ENCODE results near the gene SBNO2. TPM values are rescaled to one million over a fixed set of nuclear protein-coding genes. Genes with fewer than 3 reads are reported as not detected.

Gene SBNO2
- total RNA-seq, 1 experiment from 2014 or later: 123 TPM

DNA sequence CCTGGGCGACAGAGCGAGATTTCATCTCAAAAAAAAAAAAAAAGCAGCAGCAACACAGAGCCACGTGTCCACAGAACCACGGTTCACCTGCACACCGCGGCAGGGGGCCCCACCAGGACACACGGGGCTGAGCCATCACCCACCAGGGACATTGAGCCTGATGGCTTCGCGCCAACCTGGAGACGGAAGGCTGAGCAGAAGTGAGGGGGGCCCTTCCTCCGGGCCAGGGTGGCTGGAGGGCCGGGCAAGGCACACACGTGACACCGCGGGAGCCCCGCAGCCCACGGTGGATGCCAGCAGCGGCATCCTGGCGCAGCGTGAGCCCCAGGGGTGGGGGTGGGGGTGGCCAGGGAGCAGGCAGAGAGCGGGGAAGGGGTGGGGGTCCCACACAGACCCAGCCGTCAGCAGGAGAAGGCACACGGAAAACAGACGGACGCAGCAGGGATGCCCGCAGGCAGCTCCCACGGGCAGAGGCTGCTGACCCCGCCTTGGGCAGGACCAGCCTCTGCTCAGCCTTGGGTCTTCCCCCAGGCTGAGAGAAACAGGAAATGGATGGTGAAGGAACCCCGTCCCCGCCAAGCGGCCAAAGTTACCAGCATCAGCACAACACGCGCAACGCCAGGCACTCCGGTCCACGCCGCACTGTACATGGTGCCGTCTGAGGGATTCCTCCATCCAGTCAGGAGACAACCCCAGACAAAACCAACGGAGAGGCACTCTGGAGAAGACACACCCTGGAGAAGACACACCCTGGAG lies 33.6 kb downstream of the SBNO2 start:
- peaks cover 14% of the 10 kb centered on the region for H3K9me3 Mint-ChIP-seq (ENCODE audit: unreplicated experiment)
- peaks cover 14% of the 10 kb centered on the region for H3K4me1 Mint-ChIP-seq (ENCODE audit: insufficient read depth, unreplicated experiment)
- no peaks in the 10 kb centered on the region for H3K27me3 Mint-ChIP-seq (ENCODE audit: insufficient read depth, unreplicated experiment)
- ChIA-PET POLR2A (no interaction called here), CTCF (interaction anchor here (0.7 kb wide), 1 partner anchor 429 kb away, joined by 3 read pairs; no protein-coding TSS in a partner anchor)
- BruUV-seq (replicated peaks): no TSS peak
- H3K27ac Mint-ChIP-seq (ENCODE audit: low read depth, unreplicated experiment): no peak overlapping the region
- H3K36me3 Mint-ChIP-seq (ENCODE audit: insufficient read depth, unreplicated experiment): peaks cover 80% of the 10 kb centered on the region
- DNase-seq (ENCODE audit: unreplicated experiment): no peak
- TF ChIP-seq CTCF (IDR thresholded peaks at IDR 0.05; ENCODE audit: unreplicated experiment): no peak
- no peak overlapping the region for H3K4me3 Mint-ChIP-seq (ENCODE audit: unreplicated experiment)
- intact Hi-C loops (cut with micrococcal nuclease): no loop called here

DNA sequence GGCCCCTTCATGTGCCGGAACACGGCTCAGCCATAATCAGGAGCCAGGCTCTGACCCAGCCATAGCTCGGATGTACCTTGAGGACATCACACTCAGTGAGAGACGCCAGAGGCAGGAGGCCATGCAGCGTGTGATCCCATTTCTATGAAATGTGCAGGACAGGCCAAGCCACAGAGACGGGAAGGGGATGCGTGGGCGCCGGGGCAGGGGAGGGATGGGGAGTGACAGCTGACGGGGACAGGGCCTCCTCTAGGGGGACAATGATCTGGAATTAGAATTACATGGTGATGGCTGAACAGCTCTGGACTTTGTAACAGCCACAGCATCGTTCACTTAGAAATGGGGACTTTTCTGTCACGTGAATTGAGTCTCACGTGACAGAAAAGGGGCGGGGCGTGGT lies 34.9 kb downstream of the SBNO2 start:
- Mint-ChIP-seq H3K27ac (ENCODE audit: low read depth, unreplicated experiment) (no peak overlapping the region), H3K4me3 (ENCODE audit: unreplicated experiment) (no peak overlapping the region), H3K27me3 (ENCODE audit: insufficient read depth, unreplicated experiment) (no peaks in the 10 kb centered on the region), H3K36me3 (ENCODE audit: insufficient read depth, unreplicated experiment) (peaks cover 80% of the 10 kb centered on the region), H3K4me1 (ENCODE audit: insufficient read depth, unreplicated experiment) (peaks cover 6% of the 10 kb centered on the region), H3K9me3 (ENCODE audit: unreplicated experiment) (peaks cover 5% of the 10 kb centered on the region)
- CTCF ChIA-PET: no interaction called here
- no TSS peak for BruUV-seq (replicated peaks)
- POLR2A ChIA-PET: interaction anchor here (0.7 kb wide), 2 partner anchors 99 to 139 kb away, joined by 3 read pairs; partner anchors contain the start of gene ABCA7
- intact Hi-C loops (cut with micrococcal nuclease): no loop called here
- no peak for TF ChIP-seq CTCF (IDR thresholded peaks at IDR 0.05; ENCODE audit: unreplicated experiment)
- no peak for DNase-seq (ENCODE audit: unreplicated experiment)

GRCh38 chr19:1138121-1138520 lies 35.9 kb downstream of the SBNO2 start:
- TF ChIP-seq CTCF (IDR thresholded peaks at IDR 0.05; ENCODE audit: unreplicated experiment): no peak
- no TSS peak for BruUV-seq (replicated peaks)
- H3K27me3 Mint-ChIP-seq (ENCODE audit: insufficient read depth, unreplicated experiment): no peaks in the 10 kb centered on the region
- H3K27ac Mint-ChIP-seq (ENCODE audit: low read depth, unreplicated experiment): no peak overlapping the region
- peaks cover 6% of the 10 kb centered on the region for H3K4me1 Mint-ChIP-seq (ENCODE audit: insufficient read depth, unreplicated experiment)
- CTCF ChIA-PET: no interaction called here
- POLR2A ChIA-PET: no interaction called here
- no peak overlapping the region for H3K4me3 Mint-ChIP-seq (ENCODE audit: unreplicated experiment)
- intact Hi-C loops (cut with micrococcal nuclease): no loop called here
- H3K9me3 Mint-ChIP-seq (ENCODE audit: unreplicated experiment): peaks cover 4% of the 10 kb centered on the region
- H3K36me3 Mint-ChIP-seq (ENCODE audit: insufficient read depth, unreplicated experiment): peaks cover 72% of the 10 kb centered on the region
- no peak for DNase-seq (ENCODE audit: unreplicated experiment)

DNA sequence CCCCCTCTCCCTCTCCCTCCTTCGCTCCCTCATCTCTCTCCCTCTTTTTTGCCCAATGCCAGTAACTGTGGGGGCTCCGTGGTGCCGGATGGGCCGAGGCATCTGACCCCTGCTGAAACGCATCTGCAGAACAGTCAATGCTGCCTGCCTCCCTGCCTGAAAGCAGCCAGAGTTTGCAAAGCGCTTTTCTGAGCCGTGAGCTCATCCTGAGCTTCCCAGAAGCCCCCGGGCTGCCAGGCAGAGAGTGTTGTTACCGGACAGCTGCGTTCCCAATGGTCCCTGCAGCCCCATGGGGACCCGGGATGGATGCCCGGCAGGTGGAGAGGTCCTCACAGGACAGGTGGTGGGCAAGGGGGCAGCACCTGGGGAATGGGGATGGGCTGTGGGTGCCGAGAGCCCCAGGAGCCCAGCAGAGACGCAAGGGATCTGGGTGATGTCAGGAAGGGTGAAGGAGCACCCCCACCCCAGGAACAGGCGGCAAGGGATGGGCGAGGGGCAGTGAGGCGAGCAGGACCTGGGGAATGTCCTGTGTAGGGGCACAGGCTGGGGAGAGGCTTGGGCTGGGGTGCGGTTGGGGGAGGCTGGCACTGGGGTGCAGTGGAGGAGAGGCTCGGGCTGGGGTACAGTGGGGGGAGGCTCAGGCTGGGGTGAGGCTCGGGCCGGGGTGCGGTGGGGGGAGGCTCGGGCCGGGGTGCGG lies 37.3 kb downstream of the SBNO2 start:
- no TSS peak for BruUV-seq (replicated peaks)
- no peak overlapping the region for H3K4me3 Mint-ChIP-seq (ENCODE audit: unreplicated experiment)

More for the DNA sequence above, 37.3 kb downstream of the SBNO2 start:
- H3K27ac Mint-ChIP-seq (ENCODE audit: low read depth, unreplicated experiment): peak overlapping the region; percentile 51
- ChIA-PET POLR2A (no interaction called here), CTCF (no interaction called here)
- peaks cover 59% of the 10 kb centered on the region for H3K36me3 Mint-ChIP-seq (ENCODE audit: insufficient read depth, unreplicated experiment)
- intact Hi-C loops (cut with micrococcal nuclease): no loop called here
- H3K4me1 Mint-ChIP-seq (ENCODE audit: insufficient read depth, unreplicated experiment): peaks cover under 1% of the 10 kb centered on the region
- no peaks in the 10 kb centered on the region for H3K27me3 Mint-ChIP-seq (ENCODE audit: insufficient read depth, unreplicated experiment)
- no peak for DNase-seq (ENCODE audit: unreplicated experiment)
- H3K9me3 Mint-ChIP-seq (ENCODE audit: unreplicated experiment): peaks cover 4% of the 10 kb centered on the region
- TF ChIP-seq CTCF (IDR thresholded peaks at IDR 0.05; ENCODE audit: unreplicated experiment): no peak

Measured in MCF 10A (cell line).